HG03175 (cell line): Measurements from ENCODE around the gene ACTL8.

Experiments used
- ATAC-seq: cut with Tn5 transposase; IDR thresholded peaks from one replicate; pipeline ENCODE4 v1.9.1; 2021; ENCODE audit warnings: mild to moderate bottlenecking, moderate library complexity; ENCODE audit not compliant: unreplicated experiment

Gene ACTL8

DNA sequence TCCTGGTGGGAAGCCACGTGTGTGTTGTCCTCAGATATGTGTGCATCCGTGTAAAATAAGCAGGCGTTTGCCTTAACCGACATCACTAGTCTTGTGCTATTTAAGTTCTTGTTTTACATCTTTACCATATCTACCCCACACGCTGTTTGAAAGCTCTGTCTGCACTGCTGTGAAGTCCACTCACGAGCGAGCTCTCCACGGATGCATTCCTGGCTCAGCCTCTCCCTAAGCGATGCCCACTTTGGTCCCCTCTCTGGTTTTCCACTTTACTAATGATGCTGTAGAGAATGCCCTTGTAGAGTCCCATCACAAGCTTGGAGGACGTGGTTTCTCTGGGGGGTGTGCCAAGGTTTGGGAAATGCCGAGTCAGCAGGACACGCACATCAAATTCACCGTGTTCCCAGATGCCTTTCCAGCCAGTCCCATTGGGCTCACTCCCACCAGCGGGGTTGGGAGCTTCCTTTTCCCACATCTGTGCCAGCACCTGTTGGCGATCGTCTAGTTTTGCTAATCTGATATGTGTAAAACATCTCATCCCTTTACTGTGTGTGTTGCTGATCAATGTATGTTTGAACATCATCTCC is 43.8 kb downstream of the ACTL8 start:
- ATAC-seq: no peak

GRCh38 chr1:17799642-17800041 is 44.5 kb downstream of the ACTL8 start:
- no peak for ATAC-seq

DNA sequence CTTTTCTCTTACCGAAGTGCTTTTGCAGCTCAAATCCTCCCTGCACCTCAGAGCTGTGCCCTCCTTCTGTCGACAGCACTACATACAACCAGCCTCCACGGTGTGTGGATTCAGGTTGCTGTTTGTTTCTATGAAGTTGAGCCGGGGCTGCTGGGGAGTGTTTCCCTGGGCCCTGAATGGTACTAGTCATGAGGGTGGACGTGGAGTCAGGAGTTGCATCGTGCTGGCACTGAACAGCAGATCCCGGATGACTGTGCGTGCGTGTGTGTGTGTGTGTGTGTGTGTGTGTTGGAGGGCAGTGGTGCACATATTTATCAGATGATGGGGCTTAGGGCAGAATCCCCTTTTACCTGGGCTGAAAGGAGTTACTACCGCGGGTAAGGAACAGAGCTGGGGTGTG is 47.0 kb downstream of the ACTL8 start:
- no peak for ATAC-seq

GRCh38 chr1:17802945-17803344 is 47.8 kb downstream of the ACTL8 start:
- no peak for ATAC-seq

DNA sequence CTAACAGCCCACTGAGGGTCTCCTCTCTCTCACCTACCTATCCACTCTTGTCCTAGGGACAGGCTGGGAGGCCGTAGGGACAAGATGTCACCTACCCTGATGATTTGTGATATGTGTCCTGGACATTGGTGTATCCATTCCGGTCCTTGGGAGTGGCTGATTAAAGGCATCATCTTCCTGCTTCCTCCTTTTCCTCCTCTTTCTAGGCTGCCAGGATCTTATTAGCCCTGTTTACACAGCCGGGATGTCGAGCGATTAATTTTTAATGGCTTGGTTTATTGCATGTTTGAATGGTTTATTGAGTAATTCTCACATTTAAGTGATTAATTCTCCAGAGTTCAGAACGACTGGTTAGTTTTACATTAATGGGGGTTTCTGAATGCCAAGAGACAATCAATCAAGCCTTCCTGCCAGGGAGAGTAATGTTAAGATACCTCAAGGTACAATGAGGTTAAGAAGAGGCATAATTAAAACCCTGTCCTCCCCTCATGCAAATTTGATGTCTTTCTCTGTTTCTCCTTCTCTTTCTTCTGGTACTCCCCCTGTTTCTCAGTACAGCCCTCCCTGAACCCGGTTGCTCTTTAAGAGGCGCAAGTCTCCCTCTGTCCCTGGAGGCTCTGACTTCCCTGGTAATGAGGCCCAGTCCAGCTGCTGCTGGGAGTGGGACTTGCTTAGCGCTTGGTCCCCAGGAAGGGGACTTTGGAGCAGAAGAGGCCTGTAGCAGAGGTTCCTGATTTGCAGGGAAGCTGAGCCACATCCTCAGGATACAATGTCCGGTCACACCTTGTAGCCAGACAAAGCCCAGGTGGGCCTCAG is 50.9 kb downstream of the ACTL8 start:
- ATAC-seq: no peak

GRCh38 chr1:17808816-17809215 is 53.7 kb downstream of the ACTL8 start:
- ATAC-seq: no peak

DNA sequence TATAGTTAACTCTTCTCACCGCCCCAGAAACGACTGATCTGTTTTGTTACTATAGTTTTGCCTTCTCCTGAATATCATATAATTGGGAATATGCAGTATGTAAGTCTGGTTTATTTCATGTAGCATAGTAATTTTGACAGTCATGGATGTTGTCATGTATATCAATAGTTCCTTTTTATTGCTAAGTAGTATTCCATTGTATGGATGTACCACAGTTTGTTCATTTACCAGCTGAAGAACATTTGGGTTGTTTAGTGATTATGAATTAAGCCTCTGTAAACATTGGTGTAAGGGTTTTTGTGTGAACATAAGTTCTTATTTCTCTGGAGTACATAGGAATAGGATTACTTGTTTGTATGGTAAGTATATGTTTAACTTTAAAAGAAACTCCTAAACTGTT is 55.5 kb downstream of the ACTL8 start:
- no peak for ATAC-seq

- ATAC-seq: no peak
Observed at GRCh38 chr1:17816511-17816910, 61.4 kb downstream of the ACTL8 start.

- ATAC-seq: no peak
Observed at GRCh38 chr1:17819129-17819802, 64.1 kb downstream of the ACTL8 start.

GRCh38 chr1:17820198-17820597 is 65.1 kb downstream of the ACTL8 start:
- ATAC-seq: no peak

- ATAC-seq: no peak
Observed at GRCh38 chr1:17822741-17823426, 67.8 kb downstream of the ACTL8 start.

- ATAC-seq: no peak
Observed at GRCh38 chr1:17825273-17826164, 70.4 kb downstream of the ACTL8 start.

DNA sequence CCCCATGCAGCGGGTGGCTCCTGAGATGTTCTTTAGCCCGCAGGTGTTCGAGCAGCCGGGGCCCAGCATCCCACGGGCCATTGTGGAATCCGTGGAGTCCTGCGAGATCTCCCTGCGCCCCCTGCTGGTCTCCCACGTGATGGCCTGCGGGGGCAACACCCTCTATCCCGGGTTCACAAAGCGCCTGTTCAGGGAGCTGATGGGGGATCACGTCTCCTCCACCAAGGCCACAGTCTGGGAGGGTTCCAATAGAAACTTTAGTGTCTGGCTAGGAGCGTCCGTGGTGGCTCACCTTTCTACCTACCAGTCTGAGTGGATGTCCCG is 71.0 kb downstream of the ACTL8 start:
- ATAC-seq: no peak

DNA sequence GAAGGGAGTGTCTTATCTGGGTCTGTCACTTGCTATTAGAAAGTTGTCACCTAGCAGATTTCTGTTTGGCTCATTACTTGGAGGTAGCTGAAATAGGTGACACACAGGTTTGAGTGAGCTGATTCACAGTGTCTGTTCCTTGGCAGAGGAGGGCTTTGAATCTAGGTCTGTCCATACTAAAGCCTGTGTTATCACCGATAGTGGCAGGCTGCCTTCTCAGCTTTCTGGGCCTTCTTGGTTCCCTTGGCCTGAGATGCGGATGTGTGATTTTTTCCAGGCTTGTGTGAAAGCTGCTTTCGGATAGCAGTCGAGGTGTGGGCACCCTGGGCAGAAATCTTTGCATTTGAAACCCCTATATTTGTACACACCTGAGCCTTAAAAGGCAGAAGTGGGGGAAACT is 73.9 kb downstream of the ACTL8 start:
- no peak for ATAC-seq

DNA sequence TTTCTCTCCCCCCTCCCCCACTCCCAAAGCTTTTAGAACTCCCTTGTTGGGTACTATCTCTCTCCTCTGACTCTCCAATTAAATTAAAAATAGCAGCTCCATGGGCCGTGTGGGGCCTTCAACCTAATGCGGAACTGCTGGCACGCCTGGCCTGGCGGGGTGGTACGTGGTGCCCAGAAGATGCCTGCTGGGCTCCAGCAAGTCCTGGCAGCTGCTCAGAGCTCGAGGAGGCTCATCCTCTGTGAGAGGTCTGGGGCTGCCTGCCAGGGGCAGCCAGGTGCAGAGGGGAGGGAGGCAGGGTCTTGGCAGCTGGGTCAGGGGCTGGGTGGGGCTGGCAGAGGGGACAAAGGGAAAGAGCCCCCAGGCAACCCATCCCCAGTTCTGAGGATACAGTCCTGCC is 74.4 kb downstream of the ACTL8 start:
- no peak for ATAC-seq

DNA sequence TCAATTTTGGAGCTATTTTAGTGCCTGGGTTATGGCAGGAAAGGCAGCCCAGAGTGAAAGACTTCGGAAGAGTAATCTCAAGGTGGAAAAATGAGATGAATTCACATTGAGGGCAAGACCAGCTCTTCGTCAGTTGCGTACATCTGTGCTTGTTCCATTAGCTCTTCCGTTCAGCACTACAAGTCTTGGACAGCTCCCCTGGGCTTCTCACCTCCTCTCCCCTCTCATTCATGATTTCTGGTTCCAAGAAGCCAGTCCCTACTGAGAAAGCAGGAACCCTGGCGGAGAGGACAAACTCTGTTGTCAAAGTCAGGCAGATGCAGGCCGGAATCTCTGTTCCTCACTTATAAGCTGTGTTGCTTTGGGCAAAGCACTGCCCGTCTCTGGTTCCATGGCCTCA is 76.5 kb downstream of the ACTL8 start:
- no peak for ATAC-seq

GRCh38 chr1:17833661-17834501 is 78.7 kb downstream of the ACTL8 start:
- no peak for ATAC-seq

GRCh38 chr1:17834561-17835100 is 79.5 kb downstream of the ACTL8 start:
- no peak for ATAC-seq

GRCh38 chr1:17837233-17838030 is 82.3 kb downstream of the ACTL8 start:
- no peak for ATAC-seq
